Uterus (tissue), 2 donors: Measurements from ENCODE around the gene PLEKHA7.

Experiments used
- POLR2A ChIP-seq, 2 donors: fragments of 450-650 bp; IDR thresholded peaks; one replicate each; pipeline ENCODE4 v1.6.1; 2016; ENCODE audit warnings: antibody characterized with exemption in 2 of 2, mild to moderate bottlenecking in 1 of 2, moderate library complexity in 1 of 2
- TF ChIP-seq, protein P1 (sequence below), 4 experiments: fragments of 200-600 bp in 2 of 4; fragments of 450-650 bp in 2 of 4; sonication (generic) in 2 of 4; IDR thresholded peaks; one replicate each; pipeline ENCODE4 v1.5.1; 2016 to 2019; ENCODE audit warnings: antibody characterized with exemption in 4 of 4, mild to moderate bottlenecking in 2 of 4, moderate library complexity in 1 of 4

DNA sequence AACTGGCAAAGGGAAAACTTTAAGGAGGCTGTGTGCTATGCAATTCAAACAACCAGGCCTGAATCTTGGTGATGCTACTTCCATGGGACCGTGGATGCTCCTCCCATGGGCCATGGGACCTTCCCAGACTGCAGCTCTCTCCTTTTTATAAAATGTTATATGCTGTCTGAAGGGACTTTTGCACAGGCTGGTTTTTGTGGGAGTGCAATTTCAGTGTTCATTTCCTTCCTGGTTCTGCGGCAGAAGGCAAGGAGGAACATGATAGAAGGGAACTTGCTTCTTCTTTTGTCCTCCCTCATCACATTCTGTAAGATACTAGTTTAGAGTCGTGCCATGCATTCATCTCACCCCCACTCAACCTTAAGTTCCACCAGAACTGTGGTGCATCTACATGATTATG, 206.9 kb downstream of the PLEKHA7 start:
- no peak for TF ChIP-seq POLR2A (IDR thresholded peaks at IDR 0.05)
- TF ChIP-seq, protein P1, sequence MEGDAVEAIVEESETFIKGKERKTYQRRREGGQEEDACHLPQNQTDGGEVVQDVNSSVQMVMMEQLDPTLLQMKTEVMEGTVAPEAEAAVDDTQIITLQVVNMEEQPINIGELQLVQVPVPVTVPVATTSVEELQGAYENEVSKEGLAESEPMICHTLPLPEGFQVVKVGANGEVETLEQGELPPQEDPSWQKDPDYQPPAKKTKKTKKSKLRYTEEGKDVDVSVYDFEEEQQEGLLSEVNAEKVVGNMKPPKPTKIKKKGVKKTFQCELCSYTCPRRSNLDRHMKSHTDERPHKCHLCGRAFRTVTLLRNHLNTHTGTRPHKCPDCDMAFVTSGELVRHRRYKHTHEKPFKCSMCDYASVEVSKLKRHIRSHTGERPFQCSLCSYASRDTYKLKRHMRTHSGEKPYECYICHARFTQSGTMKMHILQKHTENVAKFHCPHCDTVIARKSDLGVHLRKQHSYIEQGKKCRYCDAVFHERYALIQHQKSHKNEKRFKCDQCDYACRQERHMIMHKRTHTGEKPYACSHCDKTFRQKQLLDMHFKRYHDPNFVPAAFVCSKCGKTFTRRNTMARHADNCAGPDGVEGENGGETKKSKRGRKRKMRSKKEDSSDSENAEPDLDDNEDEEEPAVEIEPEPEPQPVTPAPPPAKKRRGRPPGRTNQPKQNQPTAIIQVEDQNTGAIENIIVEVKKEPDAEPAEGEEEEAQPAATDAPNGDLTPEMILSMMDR (IDR thresholded peaks at IDR 0.05): no peak
